GM21737 (cell line): ENCODE data around the gene MMP14.
"Not testable (repeated sequence)": the region's sequence is repeated elsewhere in the genome, so short reads cannot be mapped to it uniquely, and the experiment has no call there.

Source experiments
- ATAC-seq: cut with Tn5 transposase; IDR thresholded peaks from one replicate; pipeline ENCODE4 v1.9.1; 2021; ENCODE audit warnings: mild to moderate bottlenecking, moderate library complexity; ENCODE audit not compliant: unreplicated experiment

The MMP14 gene

GRCh38 chr14:22841311-22841710 lies 4.9 kb downstream of the MMP14 start:
- ATAC-seq: no peak

- no peak for ATAC-seq
Observed at GRCh38 chr14:22841769-22842168, 5.4 kb downstream of the MMP14 start.

- no peak for ATAC-seq
Observed at GRCh38 chr14:22842211-22843122, 6.1 kb downstream of the MMP14 start.

GRCh38 chr14:22843123-22843925 lies 6.9 kb downstream of the MMP14 start:
- ATAC-seq: no peak

- ATAC-seq: no peak
Observed at GRCh38 chr14:22844221-22845102, 8.1 kb downstream of the MMP14 start.

- no peak for ATAC-seq
Observed at GRCh38 chr14:22845103-22845394, 8.7 kb downstream of the MMP14 start.

- ATAC-seq: no peak
Observed at GRCh38 chr14:22845821-22846625, 9.6 kb downstream of the MMP14 start.

- ATAC-seq: no peak
Observed at GRCh38 chr14:22846811-22847307, 10.5 kb downstream of the MMP14 start.

- ATAC-seq: no peak
Observed at GRCh38 chr14:22847661-22848341, 11.4 kb downstream of the MMP14 start.

- no peak for ATAC-seq
Observed at GRCh38 chr14:22848351-22849164, 12.2 kb downstream of the MMP14 start.

GRCh38 chr14:22849212-22849819 lies 12.9 kb downstream of the MMP14 start:
- ATAC-seq: no peak

- ATAC-seq: no peak
Observed at GRCh38 chr14:22850944-22851764, 14.8 kb downstream of the MMP14 start.

GRCh38 chr14:22852178-22852577 lies 15.8 kb downstream of the MMP14 start:
- not testable (repeated sequence) for ATAC-seq

- peak; percentile 8 for ATAC-seq
Observed at GRCh38 chr14:22852599-22852939, 16.2 kb downstream of the MMP14 start.

- ATAC-seq: peak; percentile 67
Observed at GRCh38 chr14:22852940-22853767, 16.8 kb downstream of the MMP14 start.

GRCh38 chr14:22854296-22854695 lies 17.9 kb downstream of the MMP14 start:
- ATAC-seq: not testable (repeated sequence)
